Suprapubic skin (tissue), 4 donors: ENCODE measurements around the gene DDX21. TPM values are rescaled to one million over a fixed set of nuclear protein-coding genes. Genes with fewer than 3 reads are reported as not detected.

Experiments used
- DNase-seq, 2 donors: peaks; one replicate each; pipeline ENCODE4 v3.0.0-alpha.2; 2019; ENCODE audit warnings: low spot score in 2 of 2
- H3K27ac ChIP-seq: fragments of 200-600 bp; sonication (generic); one replicate; pipeline ENCODE4 v1.5.1; 2019
- H3K27me3 ChIP-seq: fragments of 200-600 bp; sonication (generic); one replicate; pipeline ENCODE4 v1.5.1; 2019
- H3K36me3 ChIP-seq: fragments of 200-600 bp; sonication (generic); one replicate; pipeline ENCODE4 v1.5.1; 2019
- H3K4me1 ChIP-seq: fragments of 200-600 bp; sonication (generic); one replicate; pipeline ENCODE4 v1.5.1; 2019
- H3K4me3 ChIP-seq: fragments of 200-600 bp; sonication (generic); one replicate; pipeline ENCODE4 v1.5.1; 2019; ENCODE audit warnings: mild to moderate bottlenecking
- H3K9me3 ChIP-seq: fragments of 200-600 bp; sonication (generic); one replicate; pipeline ENCODE4 v1.5.1; 2019
- CTCF ChIP-seq, 2 donors: fragments of 200-600 bp in 1 of 2; fragments of 450-650 bp in 1 of 2; sonication (generic) in 1 of 2; IDR thresholded peaks; one replicate each; pipeline ENCODE4 v1.5.1; 2016 to 2019; ENCODE audit warnings: antibody characterized with exemption in 2 of 2, mild to moderate bottlenecking in 1 of 2, moderate library complexity in 1 of 2
- EP300 ChIP-seq: sonication (generic); formaldehyde crosslinking; IDR thresholded peaks from one replicate; pipeline ENCODE4 v1.6.1; 2017; ENCODE audit warnings: antibody characterized with exemption
- POLR2A ChIP-seq, 2 donors: fragments of 450-650 bp; IDR thresholded peaks; one replicate each; pipeline ENCODE4 v1.6.1; 2017; ENCODE audit warnings: antibody characterized with exemption in 2 of 2, mild to moderate bottlenecking in 2 of 2, moderate library complexity in 2 of 2
- POLR2AphosphoS5 ChIP-seq, 3 donors: sonication (generic); formaldehyde crosslinking; IDR thresholded peaks; one replicate each; pipeline ENCODE4 v1.6.1; 2017; ENCODE audit warnings: antibody characterized with exemption in 3 of 3
- WGBS: methylation state at CpG from one replicate; pipeline ENCODE4 v1.1.5; 2018; 5-methylcytosine and 5-hydroxymethylcytosine counted together
- total RNA-seq, 4 donors: library from RNA; depleted of rRNA; stranded (reverse); fragments of >200 nt; gene quantifications; one replicate each; pipeline ENCODE4 v1.1.0, GENCODE V29; 2016

The DDX21 gene
- total RNA-seq, 4 donors from 2014 or later: 35.4 to 84.4 (median 58.5) TPM

GRCh38 chr10:68981074-68981473 is 25.1 kb downstream of the DDX21 start:
- 96% methylated on average over 1 of the region's 1 CpG for WGBS
- Histone ChIP-seq H3K36me3 (peaks cover 89% of the 10 kb centered on the region), H3K27me3 (no peaks in the 10 kb centered on the region), H3K4me1 (no peaks in the 10 kb centered on the region), H3K27ac (no peak overlapping the region), H3K9me3 (no peaks in the 10 kb centered on the region), H3K4me3 (no peak overlapping the region)
- no peak for DNase-seq
- TF ChIP-seq POLR2AphosphoS5 (IDR thresholded peaks at IDR 0.05) (no peak), EP300 (no peak), POLR2A (IDR thresholded peaks at IDR 0.05) (no peak), CTCF (IDR thresholded peaks at IDR 0.05) (peak in 1 of 2 donors; percentile 8)

GRCh38 chr10:68982389-68982788 is 26.4 kb downstream of the DDX21 start:
- Histone ChIP-seq H3K4me1 (no peaks in the 10 kb centered on the region), H3K9me3 (no peaks in the 10 kb centered on the region), H3K36me3 (peaks cover 76% of the 10 kb centered on the region), H3K27ac (no peak overlapping the region), H3K27me3 (no peaks in the 10 kb centered on the region), H3K4me3 (no peak overlapping the region)
- no peak for TF ChIP-seq CTCF (IDR thresholded peaks at IDR 0.05)
- TF ChIP-seq POLR2A (IDR thresholded peaks at IDR 0.05): no peak
- no peak for TF ChIP-seq EP300
- no peak for DNase-seq
- WGBS: 94% methylated on average over 11 of the region's 11 CpGs

- H3K4me3 ChIP-seq: no peak overlapping the region
- no peaks in the 10 kb centered on the region for H3K9me3 ChIP-seq
- no peak for DNase-seq
- H3K27me3 ChIP-seq: no peaks in the 10 kb centered on the region
- H3K27ac ChIP-seq: no peak overlapping the region
- peaks cover 37% of the 10 kb centered on the region for H3K4me1 ChIP-seq
- TF ChIP-seq POLR2A (IDR thresholded peaks at IDR 0.05): no peak
- TF ChIP-seq POLR2AphosphoS5 (IDR thresholded peaks at IDR 0.05): no peak
- TF ChIP-seq CTCF (IDR thresholded peaks at IDR 0.05): no peak
- TF ChIP-seq EP300: no peak
- 52% methylated on average over 3 of the region's 3 CpGs for WGBS
- H3K36me3 ChIP-seq: peaks cover 29% of the 10 kb centered on the region
Measured at GRCh38 chr10:68987611-68988010, 31.6 kb downstream of the DDX21 start.

GRCh38 chr10:68988530-68989316 is 32.8 kb downstream of the DDX21 start, which contains the start of gene KIFBP:
Gene KIFBP, plus strand, starts transcription at chr10:68988803. Its CDS starts 30 bp downstream, at chr10:68988833.
- peak within 1 kb of the TSS; percentile 87 for H3K27ac ChIP-seq
- 0% methylated on average over 28 of the region's 62 CpGs for WGBS
- peak in 1 of 2 donors; percentile 47 for TF ChIP-seq CTCF (IDR thresholded peaks at IDR 0.05)
- peak in 1 of 2 donors; percentile 39 for TF ChIP-seq POLR2A (IDR thresholded peaks at IDR 0.05)
- TF ChIP-seq EP300: no peak
- peak in 2 of 3 donors; percentile 61 to 79 for TF ChIP-seq POLR2AphosphoS5 (IDR thresholded peaks at IDR 0.05)
- peaks cover 48% of the 10 kb centered on the region for H3K4me1 ChIP-seq
- no peaks in the 10 kb centered on the region for H3K27me3 ChIP-seq
- peaks cover 19% of the 10 kb centered on the region for H3K36me3 ChIP-seq
- no peaks in the 10 kb centered on the region for H3K9me3 ChIP-seq
- peak within 1 kb of the TSS; percentile 91 for H3K4me3 ChIP-seq
- DNase-seq: peak; percentile 95 to 96

GRCh38 chr10:68989317-68989990 is 33.5 kb downstream of the DDX21 start:
- Histone ChIP-seq H3K27me3 (no peaks in the 10 kb centered on the region), H3K27ac (peak overlapping the region; percentile 87), H3K9me3 (no peaks in the 10 kb centered on the region), H3K4me1 (peaks cover 53% of the 10 kb centered on the region), H3K4me3 (peak overlapping the region; percentile 91), H3K36me3 (peaks cover 11% of the 10 kb centered on the region)
- DNase-seq: no peak
- WGBS: 18% methylated on average over 18 of the region's 22 CpGs
- TF ChIP-seq POLR2AphosphoS5 (IDR thresholded peaks at IDR 0.05) (no peak), EP300 (no peak), CTCF (IDR thresholded peaks at IDR 0.05) (no peak), POLR2A (IDR thresholded peaks at IDR 0.05) (no peak)
